Cardiac fibroblast (primary cell): Measurements from ENCODE around the gene CHMP4B.

Experiments used
- DNase-seq, 2 donors: peaks; one replicate each; pipeline versions ENCODE4 v3.0.0 to v3.0.0-alpha.2; 2010; ENCODE audit warnings: low read depth in 2 of 2
- H3K4me3 ChIP-seq, 2 donors: replicated peaks in 1 of 2; 1 replicate in 1 of 2; 2 replicates in 1 of 2; pipeline ENCODE4 v1.5.1; 2011; ENCODE audit warnings: low read depth in 2 of 2, low read length in 2 of 2, mild to moderate bottlenecking in 2 of 2, moderate library complexity in 1 of 2
- TF ChIP-seq, protein P1 (sequence below): IDR thresholded peaks from one replicate; pipeline ENCODE4 v1.5.1; 2011; ENCODE audit warnings: low read depth, mild to moderate bottlenecking, low read length, inconsistent platforms

CHMP4B gene

DNA sequence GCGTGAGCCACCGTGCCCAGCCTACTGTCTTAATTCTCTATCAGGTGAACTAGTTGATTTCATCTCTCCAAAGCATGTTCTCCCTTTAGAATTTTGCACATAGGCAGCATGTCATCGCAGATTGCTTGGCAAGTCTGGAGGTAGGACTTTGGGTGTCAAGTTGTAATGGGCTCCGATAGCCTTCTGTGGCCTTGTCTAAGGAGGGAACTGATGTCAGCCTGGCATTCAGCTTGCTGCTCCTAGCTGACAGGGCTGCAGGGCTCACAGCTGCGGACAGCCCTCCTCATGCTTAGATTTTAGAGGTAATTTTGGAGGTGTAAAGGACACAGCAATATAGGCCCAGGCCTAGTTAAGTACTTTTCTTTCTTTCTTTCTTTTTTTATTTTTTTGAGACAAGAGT, 11.3 kb downstream of the CHMP4B start:
- no peak for DNase-seq
- TF ChIP-seq, protein P1, sequence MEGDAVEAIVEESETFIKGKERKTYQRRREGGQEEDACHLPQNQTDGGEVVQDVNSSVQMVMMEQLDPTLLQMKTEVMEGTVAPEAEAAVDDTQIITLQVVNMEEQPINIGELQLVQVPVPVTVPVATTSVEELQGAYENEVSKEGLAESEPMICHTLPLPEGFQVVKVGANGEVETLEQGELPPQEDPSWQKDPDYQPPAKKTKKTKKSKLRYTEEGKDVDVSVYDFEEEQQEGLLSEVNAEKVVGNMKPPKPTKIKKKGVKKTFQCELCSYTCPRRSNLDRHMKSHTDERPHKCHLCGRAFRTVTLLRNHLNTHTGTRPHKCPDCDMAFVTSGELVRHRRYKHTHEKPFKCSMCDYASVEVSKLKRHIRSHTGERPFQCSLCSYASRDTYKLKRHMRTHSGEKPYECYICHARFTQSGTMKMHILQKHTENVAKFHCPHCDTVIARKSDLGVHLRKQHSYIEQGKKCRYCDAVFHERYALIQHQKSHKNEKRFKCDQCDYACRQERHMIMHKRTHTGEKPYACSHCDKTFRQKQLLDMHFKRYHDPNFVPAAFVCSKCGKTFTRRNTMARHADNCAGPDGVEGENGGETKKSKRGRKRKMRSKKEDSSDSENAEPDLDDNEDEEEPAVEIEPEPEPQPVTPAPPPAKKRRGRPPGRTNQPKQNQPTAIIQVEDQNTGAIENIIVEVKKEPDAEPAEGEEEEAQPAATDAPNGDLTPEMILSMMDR: no peak
- no peak overlapping the region for H3K4me3 ChIP-seq

DNA sequence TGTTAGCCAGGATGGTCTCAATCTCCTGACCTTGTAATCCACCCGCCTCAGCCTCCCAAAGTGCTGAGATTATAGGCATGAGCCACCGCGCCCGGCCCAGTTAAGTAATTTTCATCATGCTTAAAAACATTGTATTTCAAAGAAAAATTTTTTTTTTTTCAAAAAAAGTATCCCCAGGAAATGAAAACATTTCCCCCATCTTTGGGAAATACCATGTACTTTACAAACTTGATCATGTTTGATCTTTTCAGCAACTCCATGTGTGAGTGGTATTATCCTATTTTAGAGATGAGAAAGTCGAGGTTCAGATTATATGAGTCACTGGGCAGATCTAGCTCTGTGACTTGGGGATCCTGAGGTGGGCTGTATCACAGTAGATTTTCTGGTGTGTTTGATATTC, 11.8 kb downstream of the CHMP4B start:
- TF ChIP-seq, protein P1: no peak
- no peak overlapping the region for H3K4me3 ChIP-seq
- no peak for DNase-seq

DNA sequence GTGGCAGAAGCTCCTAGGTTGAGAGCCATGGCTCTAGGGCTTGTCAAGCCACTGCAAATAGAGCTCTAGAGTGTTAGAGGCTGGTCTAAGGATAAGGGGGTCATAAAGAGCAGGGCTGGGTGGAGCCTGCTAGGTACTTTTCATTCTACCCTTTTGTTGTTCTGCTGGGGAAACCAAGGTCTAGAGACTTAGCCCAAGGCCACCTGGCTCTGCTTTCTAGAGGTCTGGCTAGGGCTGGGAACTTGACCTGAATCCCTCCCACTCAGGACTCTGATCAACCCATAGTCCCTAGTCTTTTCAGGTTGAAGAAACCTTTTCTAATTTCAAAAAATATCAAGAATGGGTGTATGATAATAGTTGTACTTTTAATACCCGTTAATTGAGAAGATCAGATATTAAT, 13.7 kb downstream of the CHMP4B start:
- H3K4me3 ChIP-seq: no peak overlapping the region
- DNase-seq: no peak
- TF ChIP-seq, protein P1: no peak

DNA sequence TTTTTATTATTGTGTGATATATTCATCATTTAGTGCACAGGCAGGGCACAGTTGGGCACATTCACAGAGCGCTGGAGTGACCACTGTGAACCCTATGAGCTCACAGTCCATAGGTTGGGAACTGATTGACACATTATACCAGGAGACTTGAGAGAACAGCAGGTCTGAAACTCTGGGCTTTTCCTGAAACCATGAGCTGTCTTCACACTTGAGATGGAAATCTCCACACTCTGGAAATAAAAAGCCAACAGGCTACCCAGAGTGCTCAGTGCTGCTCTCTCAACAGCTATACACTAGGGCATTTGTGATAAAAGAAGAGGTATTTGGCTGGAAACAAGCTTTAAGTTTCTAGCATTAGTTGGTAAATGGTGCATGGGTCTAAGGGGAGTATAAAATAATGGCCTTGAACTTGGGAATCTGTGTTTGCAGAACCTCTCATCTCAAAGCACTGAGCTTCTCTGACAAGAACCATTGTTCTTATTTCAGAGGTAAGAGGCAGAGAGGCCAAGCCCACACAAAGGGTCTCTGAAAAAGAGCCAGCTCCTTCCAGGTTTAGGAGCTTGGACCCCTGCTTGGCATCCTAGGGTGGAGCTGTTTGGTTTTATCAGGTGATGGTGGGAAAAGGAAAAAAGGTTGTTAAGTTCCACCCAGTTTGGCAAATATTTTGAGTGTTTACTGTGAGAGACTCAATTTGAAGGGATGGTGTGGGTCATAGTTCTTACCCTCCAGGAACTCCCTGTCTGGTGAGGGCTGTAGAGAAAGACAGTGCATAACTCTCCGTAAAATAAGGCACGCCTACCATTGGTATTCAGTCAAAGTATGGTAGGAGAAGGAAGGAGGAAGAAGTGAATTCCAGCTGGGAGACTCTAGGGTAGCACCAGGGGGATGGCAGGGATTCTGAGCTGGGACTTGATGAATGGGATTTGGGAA, 14.5 kb downstream of the CHMP4B start:
- no peak overlapping the region for H3K4me3 ChIP-seq
- no peak for DNase-seq
- TF ChIP-seq, protein P1: no peak

DNA sequence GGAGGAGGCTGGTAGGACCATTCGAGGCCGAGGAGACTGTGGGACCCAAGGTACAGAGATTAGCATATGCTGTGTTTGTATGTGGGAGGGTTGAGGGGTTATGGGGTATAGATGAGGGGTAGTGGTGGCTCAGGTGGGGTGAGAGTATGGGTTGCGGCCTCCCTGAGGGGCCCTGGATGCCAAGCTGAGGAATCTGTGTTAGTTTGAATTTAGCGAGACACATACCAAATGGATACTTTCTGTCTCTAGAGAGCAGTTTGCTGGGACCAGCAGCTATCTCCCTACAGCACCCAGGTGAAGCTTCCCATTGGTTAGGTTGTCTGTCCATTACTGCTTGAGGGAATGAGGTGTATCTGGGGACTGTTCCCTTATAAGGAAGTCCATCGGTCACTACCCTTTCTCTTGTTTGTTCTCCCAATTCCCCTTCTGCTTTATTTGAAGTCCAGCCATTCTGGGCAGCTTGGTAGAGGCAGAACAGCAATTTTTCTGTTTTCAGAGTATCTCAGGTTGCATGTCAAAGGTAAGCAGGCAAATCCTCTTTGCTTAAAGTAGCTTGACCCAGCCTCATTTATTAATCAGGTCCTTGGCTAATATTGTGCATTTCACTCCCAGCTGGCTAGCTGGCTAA, 15.2 kb downstream of the CHMP4B start:
- DNase-seq: no peak
- TF ChIP-seq, protein P1: no peak

DNA sequence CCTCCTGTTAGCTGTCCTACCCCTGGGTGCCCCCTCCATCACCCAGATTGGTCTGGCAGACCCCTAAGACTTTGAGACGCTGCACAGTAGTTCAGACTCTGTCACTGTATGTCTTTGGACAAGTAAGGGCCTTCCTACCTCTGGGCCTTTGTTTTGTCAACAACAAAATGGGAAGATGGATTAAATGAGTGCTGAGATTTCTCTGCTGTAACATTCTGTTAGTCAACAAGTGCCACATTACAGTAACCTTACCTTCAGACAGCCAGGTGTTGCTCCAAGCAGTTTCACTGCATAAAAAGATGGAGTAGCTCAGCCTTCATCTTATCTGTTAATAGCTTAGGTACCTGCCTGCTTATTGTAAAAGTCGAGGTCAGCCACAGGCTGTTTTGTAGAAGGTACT, 16.0 kb downstream of the CHMP4B start:
- TF ChIP-seq, protein P1: no peak
- no peak for DNase-seq
- no peak overlapping the region for H3K4me3 ChIP-seq

More for the DNA sequence above, 15.2 kb downstream of the CHMP4B start:
- H3K4me3 ChIP-seq: no peak overlapping the region
